Brain pericyte (primary cell): ENCODE results near the gene GPR15.
"Not testable (repeated sequence)": the region's sequence is repeated elsewhere in the genome, so short reads cannot be mapped to it uniquely, and the experiment has no call there.

Source experiments
- DNase-seq: peaks from one replicate; pipeline ENCODE4 v3.0.0-alpha.2; 2012; ENCODE audit warnings: low read depth, low spot score

Gene GPR15

DNA sequence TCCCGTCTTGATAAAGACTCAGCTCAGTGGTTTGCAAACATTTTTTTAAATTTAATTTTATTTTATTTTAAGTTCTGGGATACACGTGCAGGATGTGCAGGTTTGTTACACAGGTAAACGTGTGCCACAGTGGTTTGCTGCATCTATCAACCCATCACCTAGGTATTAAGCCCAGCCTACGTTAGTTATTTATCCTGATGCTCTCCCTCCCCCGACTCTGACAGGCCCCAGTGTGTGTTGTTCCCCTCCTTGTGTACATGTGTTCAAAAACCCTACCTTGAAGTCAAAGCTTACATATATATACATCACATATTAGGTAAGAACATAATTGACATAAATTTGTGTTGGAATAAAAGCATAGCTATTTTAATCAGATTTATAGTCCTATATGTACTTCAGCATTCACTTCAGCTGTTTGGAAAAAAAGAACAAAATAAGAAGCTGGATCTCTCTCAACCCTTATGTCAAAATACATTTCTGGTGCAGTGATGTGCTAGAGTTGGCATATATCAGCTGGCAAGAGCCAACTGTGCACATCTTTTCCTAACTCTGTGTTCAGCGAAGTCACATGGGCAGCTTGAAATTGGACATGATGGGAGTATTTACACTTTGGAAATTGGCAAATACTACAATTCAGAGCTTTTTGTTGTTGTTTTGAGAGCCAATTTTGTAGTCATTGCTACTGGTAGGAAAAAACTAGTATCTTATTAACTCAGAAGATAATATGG is 26.5 kb downstream of the GPR15 start:
- DNase-seq = no peak

GRCh38 chr3:98559769-98560168 is 28.0 kb downstream of the GPR15 start:
- DNase-seq = not testable (repeated sequence)

GRCh38 chr3:98560911-98561310 is 29.1 kb downstream of the GPR15 start:
- DNase-seq = no peak

- no peak for DNase-seq
Measured at GRCh38 chr3:98561727-98562521, 30.1 kb downstream of the GPR15 start.

- DNase-seq = no peak
Measured at GRCh38 chr3:98563661-98564281, 32.0 kb downstream of the GPR15 start.

DNA sequence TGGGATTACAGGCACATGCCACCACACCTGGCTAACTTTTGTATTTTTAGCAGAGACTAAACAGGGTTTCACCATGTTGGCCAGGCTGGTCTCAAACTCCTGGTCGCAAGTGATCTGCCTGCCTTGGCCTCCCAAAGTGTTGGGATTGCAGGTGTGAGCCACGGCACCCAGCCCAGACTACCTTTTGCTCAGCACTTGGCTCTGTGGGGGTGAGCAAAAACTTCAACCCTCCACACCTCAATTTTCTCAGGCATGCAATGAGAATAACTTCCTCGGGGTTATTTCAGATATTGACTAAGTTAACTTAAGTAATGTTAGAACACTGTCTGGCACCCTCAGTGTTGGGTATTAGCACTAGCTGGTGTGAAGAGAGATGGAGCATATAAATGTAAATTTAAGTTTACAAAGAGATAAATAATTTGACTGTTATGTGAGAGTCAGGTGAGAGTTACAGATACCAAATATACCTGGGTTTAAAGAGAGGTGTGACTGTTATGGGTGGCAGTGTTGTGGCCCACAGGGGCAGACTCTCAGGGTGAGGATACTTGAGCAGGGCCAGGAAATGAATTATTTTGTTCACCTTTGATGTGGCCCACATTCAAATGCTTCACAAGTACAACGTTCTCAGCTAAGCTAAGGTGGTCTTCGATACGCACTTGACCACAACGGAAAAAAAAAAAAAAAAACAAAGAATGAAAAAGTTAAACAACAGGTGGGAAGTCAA is 32.7 kb downstream of the GPR15 start:
- DNase-seq = no peak

DNA sequence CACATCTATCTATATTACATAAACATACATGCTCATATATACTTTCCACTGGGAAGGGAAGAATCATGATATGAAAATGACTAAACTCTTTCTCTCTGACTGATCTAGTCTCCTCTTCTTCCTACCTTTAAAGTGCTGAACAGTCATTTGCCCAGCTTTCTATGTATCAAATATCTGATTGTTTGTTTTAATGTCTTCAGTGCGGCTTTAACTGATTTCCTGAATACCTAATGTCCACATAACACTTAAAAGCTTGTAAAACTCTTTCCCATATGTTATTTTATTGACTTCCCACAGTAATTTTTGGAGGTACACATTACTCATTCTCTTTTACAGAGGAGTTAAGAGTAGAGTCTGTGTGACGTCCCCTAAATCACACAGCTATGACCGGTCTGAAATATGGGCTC is 33.5 kb downstream of the GPR15 start:
- no peak for DNase-seq

DNA sequence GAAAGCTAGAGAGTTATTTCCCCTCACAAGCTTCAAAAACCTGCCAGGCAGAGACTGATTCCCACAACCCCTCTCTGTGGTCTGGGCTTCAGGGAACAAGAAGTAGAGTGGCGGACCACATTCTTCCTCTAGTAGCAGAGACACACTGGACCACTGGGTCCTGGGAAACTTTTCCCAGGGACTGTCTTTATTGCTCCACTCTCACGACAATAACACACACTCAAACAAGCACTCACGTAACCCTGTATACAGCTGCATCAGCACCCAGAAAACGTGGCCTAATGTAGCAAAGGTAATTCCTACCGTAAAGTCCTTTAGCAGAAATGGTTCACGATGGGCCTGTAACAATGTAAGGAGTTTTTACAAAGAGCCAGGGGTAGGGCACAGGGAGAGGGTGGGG is 34.1 kb downstream of the GPR15 start:
- no peak for DNase-seq

GRCh38 chr3:98567666-98568270 is 36.0 kb downstream of the GPR15 start:
- DNase-seq = no peak

DNA sequence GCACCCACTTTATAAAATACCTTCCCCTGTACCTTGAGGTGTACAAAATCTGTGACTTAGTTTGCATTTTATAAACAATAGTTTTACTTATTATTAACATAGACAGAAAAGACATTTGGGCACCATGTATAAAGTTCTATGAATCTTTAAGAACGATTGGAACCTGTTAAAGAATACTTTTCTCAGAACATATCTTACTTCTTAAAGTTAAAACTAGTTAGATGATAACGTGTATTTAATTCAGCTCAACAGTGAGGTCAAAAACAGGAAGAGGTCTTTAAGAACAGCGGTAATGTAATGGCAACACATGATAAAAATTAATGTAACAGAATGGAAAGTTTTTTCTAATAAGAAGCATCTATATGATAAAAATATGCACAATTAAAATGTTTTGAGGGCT is 36.6 kb downstream of the GPR15 start:
- no peak for DNase-seq

DNA sequence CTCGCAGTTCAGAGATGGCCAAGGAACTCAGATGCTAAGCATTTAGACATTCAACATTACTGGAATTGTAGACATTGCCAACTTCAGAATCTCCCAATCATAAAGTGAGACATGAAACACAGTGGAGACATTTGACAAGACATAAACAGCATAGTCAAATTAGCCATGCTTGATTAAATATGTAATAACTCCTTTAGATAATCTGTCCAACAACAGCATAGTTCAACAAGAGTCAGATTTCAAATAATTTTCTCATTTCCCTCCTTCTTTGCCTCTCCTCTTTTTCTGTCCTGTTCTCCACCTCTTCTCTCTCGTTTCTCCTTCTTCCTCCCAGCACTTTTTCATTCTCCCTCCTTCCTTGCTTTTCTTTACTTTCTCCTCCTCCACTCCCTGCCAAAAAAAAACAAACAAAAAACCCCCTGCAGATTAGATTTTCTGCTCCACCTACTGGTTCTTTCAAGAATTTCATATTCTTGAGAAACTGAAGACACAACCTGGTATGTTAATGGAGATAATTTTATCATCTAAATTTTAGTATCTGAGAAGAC is 41.5 kb downstream of the GPR15 start:
- DNase-seq = no peak

DNA sequence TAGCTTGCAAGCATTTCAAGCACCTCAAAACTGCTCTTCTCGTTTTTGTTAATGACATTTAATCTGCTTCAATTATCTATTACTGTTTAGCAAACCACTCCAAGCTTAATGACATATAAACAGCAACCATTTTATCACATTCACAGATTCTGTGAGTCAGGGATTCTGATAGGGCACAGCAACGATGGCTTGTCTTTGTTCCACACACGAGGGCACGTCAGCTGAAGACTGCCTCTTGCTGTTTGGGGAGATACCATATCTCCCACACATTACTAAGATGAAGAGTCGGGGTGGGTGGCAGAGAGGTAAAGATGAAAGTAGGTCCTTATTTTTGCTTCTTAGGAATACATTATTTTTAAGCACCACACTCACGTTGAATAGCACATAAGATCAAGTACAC is 42.4 kb downstream of the GPR15 start:
- no peak for DNase-seq

DNA sequence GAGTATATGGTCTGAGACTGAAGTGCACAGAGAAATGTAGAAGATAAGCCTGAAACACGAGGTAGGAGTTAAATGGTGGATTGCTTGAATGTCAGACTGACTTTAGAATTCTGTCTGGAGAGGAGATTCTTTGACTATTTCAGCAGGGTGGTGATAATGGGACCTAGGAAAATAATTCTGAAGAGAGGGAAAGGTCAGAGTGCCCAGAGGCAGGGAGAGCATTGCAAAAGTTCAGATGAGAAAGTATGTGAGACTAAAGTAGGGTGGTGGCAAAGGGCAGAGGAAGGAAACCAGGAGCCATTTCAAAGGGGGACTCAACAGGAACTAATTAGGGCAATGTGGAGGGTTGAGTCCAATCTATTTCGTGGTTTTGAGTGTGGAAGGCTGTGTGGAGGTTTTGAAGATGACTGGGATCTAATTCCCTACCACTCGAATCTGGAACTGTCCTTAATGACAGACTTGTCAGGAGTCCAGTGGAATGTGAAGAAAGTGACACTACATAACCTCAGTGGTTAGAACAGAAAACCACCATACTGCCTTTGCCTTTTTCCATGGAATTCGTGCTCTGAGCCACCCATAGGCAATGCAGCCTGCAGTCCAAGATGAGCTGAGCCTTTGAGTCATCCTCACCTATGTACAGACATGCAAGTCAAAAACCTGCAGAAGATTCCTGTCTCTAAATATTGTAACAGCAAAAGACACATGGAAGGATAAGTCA is 45.6 kb downstream of the GPR15 start:
- no peak for DNase-seq

DNA sequence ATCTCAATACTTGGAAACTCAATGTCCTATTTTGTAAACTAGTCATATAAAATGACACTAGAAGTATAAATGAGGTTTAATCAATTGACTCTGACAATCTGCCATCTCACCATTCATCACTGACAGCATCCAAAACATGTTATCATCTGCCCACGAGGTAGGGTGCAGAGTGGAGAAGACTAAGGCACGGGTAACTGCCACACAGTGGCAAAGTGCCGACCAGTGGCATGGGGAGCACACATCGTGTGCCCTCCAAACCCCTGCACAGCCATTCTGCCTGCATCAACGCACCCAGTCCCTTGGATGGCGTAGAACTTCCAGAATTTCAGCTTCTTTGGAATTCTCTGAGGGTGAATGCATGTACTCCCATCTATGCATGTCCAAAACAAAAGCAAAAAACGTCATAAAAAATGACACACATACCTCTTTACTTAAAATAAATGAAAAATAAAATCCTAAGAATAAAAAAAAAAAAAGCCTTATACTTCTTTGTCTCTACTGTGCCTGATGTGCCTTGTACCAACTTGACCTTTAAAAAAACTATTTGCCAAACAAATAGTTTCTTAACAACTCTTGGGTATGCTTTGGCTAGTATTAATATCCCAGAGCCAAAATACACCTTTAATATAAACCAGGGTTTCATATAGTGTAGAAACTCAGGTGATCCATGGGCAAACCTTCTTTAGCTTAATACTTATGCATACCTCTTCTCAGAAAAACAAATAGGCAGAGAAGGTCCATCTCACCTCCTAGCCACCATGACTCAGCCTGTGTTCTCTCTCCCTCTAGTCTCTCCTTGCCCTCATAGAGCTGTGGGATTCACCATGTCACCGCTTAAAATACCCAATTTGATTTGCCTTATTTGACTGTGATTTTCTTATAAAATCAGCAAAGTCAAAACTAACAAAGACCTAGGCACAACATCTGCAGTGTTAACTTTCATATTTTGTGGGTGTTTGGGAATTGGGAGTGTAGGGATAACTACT is 48.9 kb downstream of the GPR15 start:
- DNase-seq = no peak

- no peak for DNase-seq
Measured at GRCh38 chr3:98581474-98581873, 49.7 kb downstream of the GPR15 start.

DNA sequence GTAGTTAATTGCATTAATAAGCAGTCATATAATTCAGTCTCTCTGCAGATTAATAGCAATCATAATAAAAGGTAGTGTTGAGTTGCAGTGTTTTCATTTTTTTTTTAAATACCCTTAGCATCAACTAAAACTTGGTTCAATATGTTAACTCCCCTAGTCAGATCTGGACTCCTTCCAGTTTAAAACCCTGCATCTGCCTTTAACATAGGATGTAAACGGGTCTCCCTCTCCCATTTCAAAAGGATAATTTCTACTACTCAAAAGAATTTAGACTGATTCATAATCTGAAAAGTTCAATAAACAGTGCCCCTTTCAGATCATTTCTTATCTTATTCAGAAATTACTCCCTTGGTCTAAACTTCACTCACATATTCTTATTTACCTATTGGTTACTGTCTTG is 50.3 kb downstream of the GPR15 start:
- no peak for DNase-seq

GRCh38 chr3:98583766-98584165 is 52.0 kb downstream of the GPR15 start:
- no peak for DNase-seq
